Panc1 (cell line): ENCODE data around the gene CD80. TPM values are rescaled to one million over a fixed set of nuclear protein-coding genes. Genes with fewer than 3 reads are reported as not detected.

Source experiments
- ATAC-seq: fragments of 200-7000 bp; cut with Tn5 transposase; 2 replicates; pipeline ENCODE4 v1.9.1; 2020; ENCODE audit warnings: mild to moderate bottlenecking, moderate library complexity
- BruUV-seq: library from RNA; stranded (reverse); fragments of 400-500 nt; replicated peaks from 2 replicates; lab custom pipeline; 2021; lab: Mats Ljungman, UMichigan
- CTCF ChIA-PET: fragments of 300-600 bp; sonication (Branson Sonifier 250); formaldehyde crosslinking; loops from one replicate; lab custom pipeline; 2022; ENCODE audit warnings: antibody characterized with exemption; lab: Charles Lee
- POLR2A ChIA-PET: fragments of 300-600 bp; sonication (Branson Sonifier 250); formaldehyde crosslinking; loops from one replicate; lab custom pipeline; 2022; ENCODE audit warnings: antibody characterized with exemption; lab: Charles Lee
- DNase-seq: peaks from one replicate; pipeline ENCODE4 v3.0.0-alpha.2; 2010; ENCODE audit warnings: low read depth, low spot score
- H3K27ac ChIP-seq: 2 replicates; pipeline ENCODE4 v1.5.1; 2011; ENCODE audit warnings: mild to moderate bottlenecking, low read length, inconsistent platforms
- H3K27me3 ChIP-seq: fragments of 200-500 bp; sonication (Bioruptor generic); 2 replicates; pipeline ENCODE4 v1.6.0; 2014; ENCODE audit warnings: low read length, inconsistent platforms; ENCODE audit not compliant: control insufficient read depth, insufficient read depth
- H3K36me3 ChIP-seq: fragments of 200-500 bp; sonication (Bioruptor generic); 2 replicates; pipeline ENCODE4 v1.5.1; 2014; ENCODE audit warnings: inconsistent platforms, mild to moderate bottlenecking, low read length, moderate library complexity; ENCODE audit not compliant: control insufficient read depth, insufficient read depth
- H3K4me1 ChIP-seq: 2 replicates; pipeline ENCODE4 v1.5.1; 2011; ENCODE audit warnings: inconsistent platforms, mild to moderate bottlenecking, low read length, moderate library complexity; ENCODE audit not compliant: control insufficient read depth, insufficient read depth
- H3K4me3 ChIP-seq, 2 experiments: 2 replicates each; pipeline ENCODE4 v1.5.1; 2011 to 2012; ENCODE audit warnings: low read depth in 2 of 2, low read length in 2 of 2, mild to moderate bottlenecking in 2 of 2, inconsistent platforms in 1 of 2, moderate library complexity in 1 of 2
- H3K9me3 ChIP-seq: fragments of 200-500 bp; sonication (Bioruptor generic); 2 replicates; pipeline ENCODE4 v1.5.1; 2014; ENCODE audit warnings: low read depth, mild to moderate bottlenecking, inconsistent platforms, low read length, moderate library complexity; ENCODE audit not compliant: control insufficient read depth, insufficient read depth
- POLR2AphosphoS5 ChIP-seq: IDR thresholded peaks from 2 replicates; pipeline ENCODE4 v1.6.1; 2012; ENCODE audit warnings: mild to moderate bottlenecking, low read depth, low read length, moderate library complexity
- REST ChIP-seq, 2 experiments: IDR thresholded peaks; 2 replicates each; pipeline ENCODE4 v1.6.1; 2011 to 2012; ENCODE audit warnings: low read depth in 2 of 2, control low read depth in 1 of 2, low read length in 1 of 2, mild to moderate bottlenecking in 1 of 2, moderate library complexity in 1 of 2; ENCODE audit not compliant: insufficient read depth in 1 of 2
- SIN3A ChIP-seq: IDR thresholded peaks from 2 replicates; pipeline ENCODE4 v1.6.1; 2012; ENCODE audit warnings: low read depth, mild to moderate bottlenecking, low read length, moderate library complexity, borderline replicate concordance; ENCODE audit not compliant: insufficient read depth
- TCF7L2 ChIP-seq: IDR thresholded peaks from 2 replicates; pipeline ENCODE4 v1.6.1; 2011; ENCODE audit warnings: mild to moderate bottlenecking, low read depth, low read length, inconsistent platforms
- in situ Hi-C: cut with HindIII; loops from 2 replicates; pipeline ENCODE4 v1.10.0; 2016; ENCODE audit warnings: low sequenced_read_pairs, low pct_unique_long_range_greater_than_20kb
- intact Hi-C: fragments of 100-400 bp; cut with micrococcal nuclease; formaldehyde crosslinking; loops from one replicate; pipeline ENCODE4 v1.10.0; 2022; ENCODE audit not compliant: unreplicated experiment
- total RNA-seq: library from RNA; stranded (reverse); gene quantifications from one replicate; pipeline ENCODE4 v1.2.1, GENCODE V29; 2021; ENCODE audit not compliant: unreplicated experiment
- TF ChIP-seq, protein P1 (sequence below): fragments of 450-650 bp; IDR thresholded peaks from 2 replicates; pipeline ENCODE4 v1.5.1; 2017; ENCODE audit warnings: mild to moderate bottlenecking

Gene CD80
- total RNA-seq, 1 experiment from 2014 or later, result 0.15 TPM

- Histone ChIP-seq H3K27me3 (no peaks in the 10 kb centered on the region), H3K4me1 (no peaks in the 10 kb centered on the region), H3K4me3 (no peak overlapping the region), H3K36me3 (no peaks in the 10 kb centered on the region), H3K27ac (no peak overlapping the region), H3K9me3 (no peaks in the 10 kb centered on the region)
- POLR2A ChIA-PET, result no interaction called here
- no TSS peak for BruUV-seq
- intact Hi-C loops, result no loop called here
- in situ Hi-C loops, result no loop called here
- no peak for ATAC-seq
- CTCF ChIA-PET, result no interaction called here
- TF ChIP-seq TCF7L2 (no peak), REST (IDR thresholded peaks at IDR 0.05; ENCODE audit: insufficient read depth in 1 of 2, low read depth in 2 of 2, low read length in 1 of 2) (no peak), SIN3A (no peak), POLR2AphosphoS5 (no peak)
- TF ChIP-seq, protein P1, sequence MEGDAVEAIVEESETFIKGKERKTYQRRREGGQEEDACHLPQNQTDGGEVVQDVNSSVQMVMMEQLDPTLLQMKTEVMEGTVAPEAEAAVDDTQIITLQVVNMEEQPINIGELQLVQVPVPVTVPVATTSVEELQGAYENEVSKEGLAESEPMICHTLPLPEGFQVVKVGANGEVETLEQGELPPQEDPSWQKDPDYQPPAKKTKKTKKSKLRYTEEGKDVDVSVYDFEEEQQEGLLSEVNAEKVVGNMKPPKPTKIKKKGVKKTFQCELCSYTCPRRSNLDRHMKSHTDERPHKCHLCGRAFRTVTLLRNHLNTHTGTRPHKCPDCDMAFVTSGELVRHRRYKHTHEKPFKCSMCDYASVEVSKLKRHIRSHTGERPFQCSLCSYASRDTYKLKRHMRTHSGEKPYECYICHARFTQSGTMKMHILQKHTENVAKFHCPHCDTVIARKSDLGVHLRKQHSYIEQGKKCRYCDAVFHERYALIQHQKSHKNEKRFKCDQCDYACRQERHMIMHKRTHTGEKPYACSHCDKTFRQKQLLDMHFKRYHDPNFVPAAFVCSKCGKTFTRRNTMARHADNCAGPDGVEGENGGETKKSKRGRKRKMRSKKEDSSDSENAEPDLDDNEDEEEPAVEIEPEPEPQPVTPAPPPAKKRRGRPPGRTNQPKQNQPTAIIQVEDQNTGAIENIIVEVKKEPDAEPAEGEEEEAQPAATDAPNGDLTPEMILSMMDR, result no peak
- no peak for DNase-seq
These were observed 20.6 kb downstream of the CD80 start for GRCh38 chr3:119538772-119539171.

DNA sequence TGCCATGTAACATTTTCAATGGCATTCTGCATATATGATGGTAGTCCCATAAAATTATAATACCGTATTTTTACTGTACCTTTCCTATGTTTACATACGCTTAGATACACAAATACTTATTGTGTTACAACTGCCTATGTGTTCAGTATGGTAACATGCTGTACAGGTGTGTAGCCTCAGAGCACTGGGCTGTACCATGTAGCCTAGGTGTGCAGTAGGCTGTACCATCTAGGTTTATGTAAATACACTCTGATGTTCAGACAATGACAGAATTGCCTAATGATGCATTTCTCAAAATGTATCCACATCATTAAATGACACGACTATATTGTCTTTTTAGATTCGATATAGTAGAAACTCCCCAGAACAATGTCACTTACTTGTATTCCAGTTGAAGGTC is 22.7 kb downstream of the CD80 start:
- intact Hi-C loops (no loop called here), in situ Hi-C loops (no loop called here)
- Histone ChIP-seq H3K4me1 (no peaks in the 10 kb centered on the region), H3K4me3 (no peak overlapping the region), H3K27me3 (no peaks in the 10 kb centered on the region), H3K9me3 (no peaks in the 10 kb centered on the region), H3K27ac (no peak overlapping the region), H3K36me3 (no peaks in the 10 kb centered on the region)
- DNase-seq (no peak), ATAC-seq (no peak)
- no peak for TF ChIP-seq SIN3A
- ChIA-PET CTCF (no interaction called here), POLR2A (no interaction called here)
- BruUV-seq, result no TSS peak

GRCh38 chr3:119534296-119534695 is 25.1 kb downstream of the CD80 start:
- H3K27ac ChIP-seq, result no peak overlapping the region
- H3K4me1 ChIP-seq, result no peaks in the 10 kb centered on the region
- H3K27me3 ChIP-seq, result no peaks in the 10 kb centered on the region
- no peak for DNase-seq
- ChIA-PET POLR2A (no interaction called here), CTCF (no interaction called here)
- in situ Hi-C loops, result no loop called here
- H3K4me3 ChIP-seq, result no peak overlapping the region
- no peaks in the 10 kb centered on the region for H3K9me3 ChIP-seq
- ATAC-seq, result no peak
- TF ChIP-seq POLR2AphosphoS5 (no peak), REST (IDR thresholded peaks at IDR 0.05; ENCODE audit: insufficient read depth in 1 of 2, low read depth in 2 of 2, low read length in 1 of 2) (no peak), SIN3A (no peak), TCF7L2 (no peak)
- TF ChIP-seq, protein P1, result no peak
- intact Hi-C loops, result no loop called here
- no peaks in the 10 kb centered on the region for H3K36me3 ChIP-seq
- BruUV-seq, result no TSS peak
